Keratinocyte (primary cell): ENCODE data around the gene PAX9. TPM values are rescaled to one million over a fixed set of nuclear protein-coding genes. Genes with fewer than 3 reads are reported as not detected.

ENCODE experiments used
- DNase-seq: peaks from one replicate; pipeline ENCODE4 v3.0.0-alpha.2; 2011; ENCODE audit warnings: low read depth, missing footprints, low spot score
- FAIRE-seq: peaks from 2 replicates; lab custom pipeline; 2011; peaks lifted over from hg19 to GRCh38; lab: Jason Lieb, UNC
- H2AFZ ChIP-seq: 2 replicates; pipeline ENCODE4 v1.6.0; 2012; ENCODE audit warnings: low read length, control low read depth, inconsistent platforms; ENCODE audit not compliant: control insufficient read depth
- H3K27ac ChIP-seq: 2 replicates; pipeline ENCODE4 v1.5.1; 2011; ENCODE audit warnings: low read length; ENCODE audit not compliant: control insufficient read depth, insufficient read depth
- H3K27me3 ChIP-seq: 3 replicates; pipeline ENCODE4 v1.6.0; 2011; ENCODE audit warnings: low read length; ENCODE audit not compliant: control insufficient read depth, insufficient read depth; ENCODE audit errors: extremely low read depth
- H3K36me3 ChIP-seq, 2 experiments: 2 replicates in 1 of 2; 3 replicates in 1 of 2; pipeline ENCODE4 v1.5.1; 2011; ENCODE audit warnings: low read length in 2 of 2, mild to moderate bottlenecking in 1 of 2; ENCODE audit not compliant: control insufficient read depth in 2 of 2, insufficient read depth in 2 of 2; ENCODE audit errors: extremely low read depth in 1 of 2
- H3K4me1 ChIP-seq: 3 replicates; pipeline ENCODE4 v1.5.1; 2011; ENCODE audit warnings: low read length; ENCODE audit not compliant: control insufficient read depth, insufficient read depth; ENCODE audit errors: extremely low read depth
- H3K4me2 ChIP-seq: 3 replicates; pipeline ENCODE4 v1.6.0; 2011; ENCODE audit warnings: low read depth, low read length; ENCODE audit not compliant: control insufficient read depth, insufficient read depth; ENCODE audit errors: extremely low read depth
- H3K4me3 ChIP-seq, 3 experiments: fragments of 200-600 bp in 1 of 3; sonication (generic) in 1 of 3; 2 replicates in 2 of 3; 3 replicates in 1 of 3; pipeline ENCODE4 v1.5.1; 2011 to 2016; ENCODE audit warnings: low read length in 3 of 3, mild to moderate bottlenecking in 3 of 3, control low read depth in 2 of 3, inconsistent platforms in 1 of 3, low read depth in 1 of 3, mixed read lengths in 1 of 3, mixed run types in 1 of 3, moderate library complexity in 1 of 3; ENCODE audit not compliant: control insufficient read depth in 2 of 3, insufficient read depth in 2 of 3; ENCODE audit errors: extremely low read depth in 1 of 3
- H3K79me2 ChIP-seq: 2 replicates; pipeline ENCODE4 v1.6.0; 2012; ENCODE audit warnings: low read length; ENCODE audit not compliant: control insufficient read depth, insufficient read depth
- H3K9ac ChIP-seq: 3 replicates; pipeline ENCODE4 v1.6.0; 2011; ENCODE audit warnings: low read length; ENCODE audit not compliant: control insufficient read depth, insufficient read depth; ENCODE audit errors: extremely low read depth
- H3K9me1 ChIP-seq: 3 replicates; pipeline ENCODE4 v1.6.0; 2011; ENCODE audit warnings: low read length; ENCODE audit not compliant: control insufficient read depth, insufficient read depth; ENCODE audit errors: extremely low read depth
- H3K9me3 ChIP-seq: 2 replicates; pipeline ENCODE4 v1.5.1; 2012; ENCODE audit warnings: low read depth, low read length; ENCODE audit not compliant: control insufficient read depth
- H4K20me1 ChIP-seq: 3 replicates; pipeline ENCODE4 v1.6.0; 2011; ENCODE audit warnings: low read length; ENCODE audit not compliant: control insufficient read depth, insufficient read depth; ENCODE audit errors: extremely low read depth
- CTCF ChIP-seq, 3 experiments: IDR thresholded peaks in 1 of 3; conservative IDR thresholded peaks in 1 of 3; optimal IDR thresholded peaks in 1 of 3; 2 replicates in 2 of 3; 3 replicates in 1 of 3; pipeline versions ENCODE3 to v1.5.1; 2011; ENCODE audit warnings: low read length in 3 of 3, mild to moderate bottlenecking in 3 of 3, moderate library complexity in 2 of 3, control low read depth in 1 of 3, inconsistent platforms in 1 of 3; ENCODE audit not compliant: insufficient read depth in 2 of 3; ENCODE audit errors: extremely low read depth in 1 of 3
- EZH2 ChIP-seq: IDR thresholded peaks from one replicate; pipeline ENCODE4 v1.6.1; 2012; ENCODE audit warnings: inconsistent platforms, mild to moderate bottlenecking, low read length, moderate library complexity
- dilution Hi-C: fragments of 300-500 bp; cut with MboI; formaldehyde crosslinking; loops from one replicate; pipeline ENCODE4 v1.7.0; 2020; ENCODE audit warnings: low sequenced_read_pairs; ENCODE audit not compliant: extremely low pct_ligation_motif_present
- polyA plus RNA-seq, 5 experiments: library from polyadenylated mRNA; depleted of rRNA in 3 of 5; stranded (reverse) in 3 of 5; stranded (forward) in 1 of 5; unstranded in 1 of 5; fragments of >200 nt; gene quantifications; 1 replicate in 1 of 5; 2 replicates in 3 of 5; 3 replicates in 1 of 5; pipeline versions ENCODE4 v1.2.1 to v1.2.3, GENCODE V29; 2011 to 2012; ENCODE audit warnings: missing spikeins in 2 of 5, low read depth in 1 of 5, low replicate concordance in 1 of 5

The PAX9 gene
- polyA plus RNA-seq, 1 donor (not counting 4 experiments of a cell fraction or from before 2014, with no cell fraction given): 1.1 TPM

DNA sequence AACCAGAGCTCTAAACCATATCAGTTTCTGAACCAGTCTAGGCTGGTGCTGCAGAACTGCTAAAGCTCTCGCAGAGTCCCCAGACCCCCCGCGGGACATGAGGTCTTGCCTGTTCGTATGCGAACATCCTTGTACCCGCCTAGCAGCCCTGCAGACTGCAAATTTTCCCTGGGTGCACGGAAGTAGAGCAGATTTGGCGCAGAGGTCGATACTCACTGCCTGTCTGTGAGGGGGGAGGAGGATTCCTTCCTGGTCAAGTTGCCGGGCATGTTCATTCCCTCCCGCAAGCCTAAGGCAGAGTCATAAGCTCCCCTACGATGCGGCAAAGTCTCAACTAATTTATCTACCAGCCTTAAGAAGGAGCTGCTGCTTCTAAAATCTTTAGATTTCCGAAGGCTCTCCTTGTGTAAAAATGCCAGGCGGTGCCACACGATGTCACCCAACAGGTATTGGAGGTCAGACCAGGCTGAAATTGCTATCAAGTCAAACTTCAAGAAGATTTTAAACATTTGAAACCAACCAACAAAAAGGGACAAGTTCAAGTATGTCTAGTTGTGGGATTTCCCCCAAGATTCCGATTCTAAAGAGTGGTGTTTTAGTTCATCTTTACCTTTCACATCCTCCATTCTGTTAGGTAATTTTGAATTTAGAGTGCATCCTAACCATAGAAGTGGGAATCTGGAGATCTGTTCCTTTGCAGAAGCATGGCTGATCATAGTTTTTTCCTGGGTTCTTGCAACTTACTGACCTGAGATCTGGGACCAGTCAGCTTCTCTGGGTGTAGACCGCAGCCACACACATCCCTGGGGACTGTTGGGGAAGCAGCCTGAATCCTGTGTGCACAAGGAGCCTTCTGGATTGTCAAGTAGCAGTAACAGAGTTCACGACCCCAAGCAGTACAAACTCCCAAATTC lies 1.6 kb upstream of the PAX9 start:
- Histone ChIP-seq H3K4me3 (no peak overlapping the region), H4K20me1 (no peaks in the 10 kb centered on the region), H3K4me2 (no peak overlapping the region), H3K9me3 (no peaks in the 10 kb centered on the region), H3K36me3 (no peaks in the 10 kb centered on the region), H3K27ac (no peak overlapping the region), H2AFZ (no peak overlapping the region), H3K9me1 (no peaks in the 10 kb centered on the region), H3K9ac (no peak overlapping the region), H3K27me3 (peaks cover 87% of the 10 kb centered on the region), H3K79me2 (no peaks in the 10 kb centered on the region), H3K4me1 (peaks cover 18% of the 10 kb centered on the region)
- DNase-seq (no peak), FAIRE-seq (no peak)
- TF ChIP-seq EZH2: no peak
- no peak for TF ChIP-seq CTCF (optimal IDR thresholded peaks at IDR 0.05 in 1 of 3, IDR thresholded peaks at IDR 0.05 in 1 of 3, conservative IDR thresholded peaks at IDR 0.05 in 1 of 3; ENCODE audit: extremely low read depth in 1 of 3, insufficient read depth in 2 of 3, low read length in 3 of 3)
- dilution Hi-C loops: no loop called here

DNA sequence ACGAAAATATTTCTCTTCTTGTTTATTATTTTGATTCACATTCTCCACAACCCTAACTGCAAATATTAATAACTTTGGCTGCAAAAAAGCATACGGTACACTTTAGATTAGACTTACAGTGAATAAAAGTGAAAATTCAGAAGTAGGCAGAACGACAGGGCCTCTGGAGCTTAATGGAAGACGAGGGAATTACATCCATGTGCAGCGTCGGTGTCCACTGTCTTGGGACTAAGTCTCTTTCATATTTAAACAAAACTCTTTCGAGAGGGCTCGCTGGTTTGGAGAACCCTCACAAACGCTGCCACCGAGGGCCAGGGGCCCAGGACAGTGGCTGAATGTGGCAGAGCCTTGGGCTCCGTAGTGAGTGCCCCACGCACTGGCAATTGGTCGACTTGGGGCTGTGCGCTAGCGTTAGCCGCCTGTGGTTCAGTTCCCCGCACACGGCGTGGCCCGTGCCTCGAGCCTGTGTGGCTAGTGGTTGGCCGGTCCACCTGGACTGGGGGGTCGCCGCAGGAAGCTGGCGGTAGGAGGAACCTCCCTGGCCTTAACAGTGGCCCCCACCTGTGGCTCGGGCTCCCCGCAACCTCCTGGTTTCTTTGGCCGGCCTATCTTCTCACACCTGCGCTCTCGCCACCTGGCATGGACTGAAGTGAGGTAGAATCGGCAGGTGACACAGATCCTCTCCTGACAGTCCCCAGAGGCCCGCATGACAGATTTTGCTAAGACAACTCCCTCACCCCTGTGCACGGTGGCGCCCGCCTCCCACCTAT lies 739 bp upstream of the PAX9 start:
- Histone ChIP-seq H3K79me2 (no peaks in the 10 kb centered on the region), H3K4me1 (peaks cover 15% of the 10 kb centered on the region), H3K27ac (no peak overlapping the region), H3K36me3 (peaks cover 0 to 1% of the 10 kb centered on the region in 2 experiments), H3K9me1 (no peaks in the 10 kb centered on the region), H2AFZ (peak overlapping the region; percentile 61), H3K9me3 (no peaks in the 10 kb centered on the region), H4K20me1 (no peaks in the 10 kb centered on the region), H3K4me3 (peak overlapping the region in 1 of 3 experiments; percentile 63), H3K4me2 (peak overlapping the region; percentile 76), H3K27me3 (peaks cover 79% of the 10 kb centered on the region), H3K9ac (no peak overlapping the region)
- TF ChIP-seq CTCF (optimal IDR thresholded peaks at IDR 0.05 in 1 of 3, IDR thresholded peaks at IDR 0.05 in 1 of 3, conservative IDR thresholded peaks at IDR 0.05 in 1 of 3; ENCODE audit: extremely low read depth in 1 of 3, insufficient read depth in 2 of 3, low read length in 3 of 3) (no peak), EZH2 (no peak)
- dilution Hi-C loops: no loop called here
- DNase-seq (no peak), FAIRE-seq (no peak)
